K562 (cell line): ENCODE measurements around the gene ZNF302. TPM values are rescaled to one million over a fixed set of nuclear protein-coding genes. Genes with fewer than 3 reads are reported as not detected.
A peak's percentile ranks its signal among the peaks of the same experiment; 100 is the strongest.

ENCODE experiments used
- ATAC-seq: fragments of 200-7000 bp; cut with Tn5 transposase; 3 replicates; pipeline ENCODE4 v1.9.1; 2020; ENCODE audit warnings: moderate library complexity
- BruUV-seq: library from RNA; stranded (reverse); fragments of 400-500 nt; replicated peaks from 2 replicates; lab custom pipeline; 2021; lab: Mats Ljungman, UMichigan
- CTCF ChIA-PET: fragments of 300-600 bp; formaldehyde crosslinking; extraction: SDS; loops from one replicate; lab custom pipeline; 2021; ENCODE audit warnings: low intra/inter-chr PET ratio; lab: Yijun Ruan, JAX
- POLR2A ChIA-PET: fragments of 300-600, 350-650 bp; sonication (Branson Sonifier 250); formaldehyde crosslinking; extraction: SDS; loops from one replicate; lab custom pipeline; 2021; ENCODE audit warnings: antibody characterized with exemption, inconsistent platforms; lab: Yijun Ruan, JAX
- DNase-seq, 4 experiments: peaks; one replicate each; pipeline versions ENCODE4 v3.0.0 to v3.0.0-alpha.2; 2011 to 2018; ENCODE audit warnings: low spot score in 3 of 4, mixed read lengths in 3 of 4; ENCODE audit errors: extremely low read depth in 1 of 4
- FAIRE-seq: peaks from 2 replicates; lab custom pipeline; 2011; peaks lifted over from hg19 to GRCh38; lab: Jason Lieb, UNC
- H2AFZ ChIP-seq: 2 replicates; pipeline ENCODE4 v1.6.0; 2011; ENCODE audit warnings: low read depth, low read length, control low read depth, inconsistent platforms
- H3K27ac ChIP-seq: fragments of 200-600 bp; 3 replicates; pipeline ENCODE4 v1.8.0; 2011; ENCODE audit warnings: low read depth, mild to moderate bottlenecking, control low read depth, inconsistent platforms, low read length, moderate library complexity, mixed read lengths; ENCODE audit errors: extremely low read depth
- H3K27me3 ChIP-seq, 2 experiments: fragments of 300-600 bp in 1 of 2; 2 replicates in 1 of 2; 3 replicates in 1 of 2; pipeline versions ENCODE4 v1.6.0 to v1.8.0; 2011; ENCODE audit warnings: inconsistent platforms in 2 of 2, low read length in 2 of 2, mild to moderate bottlenecking in 1 of 2, mixed read lengths in 1 of 2, moderate library complexity in 1 of 2; ENCODE audit not compliant: control insufficient read depth in 2 of 2, insufficient read depth in 2 of 2
- H3K36me3 ChIP-seq: fragments of 300-600 bp; 3 replicates; pipeline ENCODE4 v1.8.0; 2011; ENCODE audit warnings: mild to moderate bottlenecking, low read length, inconsistent platforms; ENCODE audit not compliant: control insufficient read depth, insufficient read depth
- H3K4me1 ChIP-seq, 2 experiments: fragments of 200-600 bp in 1 of 2; replicated peaks in 1 of 2; 2 replicates in 1 of 2; 3 replicates in 1 of 2; pipeline versions ENCODE4 v1.5.1 to v1.8.0; 2011; ENCODE audit warnings: inconsistent platforms in 2 of 2, low read length in 2 of 2, mild to moderate bottlenecking in 1 of 2, mixed read lengths in 1 of 2, moderate library complexity in 1 of 2; ENCODE audit not compliant: control insufficient read depth in 2 of 2, insufficient read depth in 2 of 2
- H3K4me2 ChIP-seq: 2 replicates; pipeline ENCODE4 v1.6.1; 2011; ENCODE audit warnings: low read length, control low read depth, inconsistent platforms, mixed read lengths; ENCODE audit not compliant: insufficient read depth
- H3K4me3 ChIP-seq: fragments of 200-600 bp; sonication (generic), shearing (Covaris generic); 2 replicates; pipeline ENCODE4 v1.5.1; 2016; ENCODE audit warnings: control low read depth, inconsistent platforms
- H3K79me2 ChIP-seq: fragments of 200-600 bp; 3 replicates; pipeline ENCODE4 v1.8.0; 2011; ENCODE audit warnings: low read length, inconsistent platforms; ENCODE audit not compliant: control insufficient read depth, insufficient read depth
- H3K9ac ChIP-seq, 2 experiments: 2 replicates each; pipeline versions ENCODE4 v1.6.0 to v1.6.1; 2011; ENCODE audit warnings: low read depth in 2 of 2, low read length in 2 of 2, control low read depth in 1 of 2, inconsistent platforms in 1 of 2, mild to moderate bottlenecking in 1 of 2, mixed read lengths in 1 of 2; ENCODE audit not compliant: insufficient read depth in 1 of 2
- H3K9me1 ChIP-seq: one replicate; pipeline ENCODE4 v1.6.0; 2011; ENCODE audit warnings: inconsistent platforms, mild to moderate bottlenecking, low read length, moderate library complexity; ENCODE audit not compliant: control insufficient read depth, insufficient read depth
- H3K9me3 ChIP-seq: replicated peaks from 2 replicates; pipeline ENCODE4 v1.5.1; 2011; ENCODE audit warnings: low read depth, low read length, inconsistent platforms; ENCODE audit not compliant: control insufficient read depth, insufficient read depth
- H4K20me1 ChIP-seq: replicated peaks from 2 replicates; pipeline ENCODE4 v1.6.1; 2011; ENCODE audit warnings: low read length, inconsistent platforms, mixed read lengths; ENCODE audit not compliant: control insufficient read depth, insufficient read depth
- BRD4 ChIP-seq: fragments of 200-600 bp; sonication (generic); IDR thresholded peaks from 2 replicates; pipeline ENCODE4 v1.6.1; 2017; ENCODE audit warnings: inconsistent platforms
- MTA3 ChIP-seq: fragments of 450-650 bp; formaldehyde crosslinking; IDR thresholded peaks from 2 replicates; pipeline ENCODE4 v1.6.1; 2017; ENCODE audit warnings: mild to moderate bottlenecking, borderline replicate concordance
- RBM25 ChIP-seq: fragments of 200-400 bp; formaldehyde crosslinking; IDR thresholded peaks from 2 replicates; pipeline ENCODE4 v1.6.1; 2018; ENCODE audit warnings: low read length, low read depth, moderate library complexity; ENCODE audit not compliant: severe bottlenecking
- TRIM24 ChIP-seq, 2 experiments: fragments of 450-650 bp; IDR thresholded peaks; 2 replicates each; pipeline ENCODE4 v1.6.1; 2016
- YBX1 ChIP-seq: fragments of 450-650 bp; IDR thresholded peaks from 2 replicates; pipeline ENCODE4 v1.7.1; 2016; ENCODE audit warnings: mild to moderate bottlenecking
- WGBS: fragments of 100-300 bp; shearing (Covaris generic); methylation state at CpG from one replicate; pipeline ENCODE4 v1.1.6; 2016; ENCODE audit warnings: low coverage, mixed read lengths; ENCODE audit not compliant: insufficient coverage; ENCODE audit errors: missing lambda C conversion rate; 5-methylcytosine and 5-hydroxymethylcytosine counted together
- in situ Hi-C: fragments of 300-500 bp; cut with MboI; formaldehyde crosslinking; loops from 4 replicates; pipeline ENCODE4 v1.15.0; 2018; ENCODE audit warnings: inconsistent platforms, mixed read lengths
- intact Hi-C: fragments of 100-400 bp; cut with micrococcal nuclease; formaldehyde crosslinking; loops from 2 replicates; pipeline ENCODE4 v1.14.2; 2022
- polyA plus RNA-seq, 8 experiments: library from polyadenylated mRNA; depleted of rRNA in 4 of 8; stranded (reverse) in 5 of 8; unstranded in 3 of 8; fragments of >200 nt; fragmentation: Nextera tagmentation in 2 of 8; fragmentation: Illumina TruSeq in 1 of 8; extraction: Ambion mirVana in 2 of 8; extraction: Trizol in 1 of 8; gene quantifications; 2 replicates each; pipeline versions ENCODE4 v1.2.1 to v1.2.3, GENCODE V29; 2011 to 2014; ENCODE audit warnings: inconsistent platforms in 1 of 8, missing spikeins in 1 of 8
- total RNA-seq, 7 experiments: library from RNA; depleted of rRNA in 6 of 7; stranded (reverse); fragments of >200 nt in 6 of 7; fragmentation: Illumina TruSeq in 2 of 7; extraction: Trizol in 2 of 7; gene quantifications; 2 replicates each; pipeline versions ENCODE4 v1.2.1 to v1.2.3, GENCODE V29; 2011 to 2021; ENCODE audit warnings: low replicate concordance in 1 of 7

ZNF302 gene
- total and polyA plus RNA-seq, 9 of the 15 experiments (the other 6 are each of a cell fraction or from before 2014, with no cell fraction given) = 0.08 to 1.0 (median 0.27) TPM; not detected in 1

DNA sequence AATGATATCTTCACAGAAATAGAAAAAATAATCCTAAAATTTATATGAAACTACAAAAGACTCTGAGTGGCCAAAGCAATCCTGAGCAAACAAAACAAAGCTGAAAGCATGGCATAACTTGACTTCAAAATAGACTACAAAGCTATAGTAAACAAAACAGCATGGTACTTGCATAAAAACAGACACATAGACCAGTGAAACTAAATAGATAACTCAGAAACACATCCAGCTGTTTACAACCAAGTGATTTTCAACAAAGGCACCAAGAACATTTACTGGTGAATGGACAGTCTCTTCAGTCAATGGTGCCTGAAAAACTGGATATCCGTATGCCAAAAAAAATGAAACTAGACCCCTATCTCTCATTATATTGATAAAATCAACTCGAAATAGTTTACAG is 25.7 kb upstream of the ZNF302 start:
- Histone ChIP-seq H3K79me2 (no peaks in the 10 kb centered on the region), H3K27ac (no peak overlapping the region), H3K9ac (no peak overlapping the region)
- BruUV-seq = no TSS peak
- peak; percentile 22 for TF ChIP-seq RBM25
- no peak for TF ChIP-seq TRIM24 (IDR thresholded peaks at IDR 0.05)
- TF ChIP-seq, all 486 proteins: peak for 1
- no peak overlapping the region for H3K4me3 ChIP-seq
- H3K9me1 ChIP-seq = no peaks in the 10 kb centered on the region
- no peaks in the 10 kb centered on the region for H4K20me1 ChIP-seq
- H3K4me2 ChIP-seq = no peak overlapping the region
- H3K4me1 ChIP-seq = no peaks in the 10 kb centered on the region
- in situ Hi-C loops (no loop called here), intact Hi-C loops (no loop called here)
- ATAC-seq (no peak), FAIRE-seq (no peak), DNase-seq (no peak)
- ChIA-PET POLR2A (no interaction called here), CTCF (no interaction called here)
- WGBS = 3% methylated on average over 2 of the region's 2 CpGs
- peaks cover 0 to 12% of the 10 kb centered on the region in 2 experiments; a peak in 2 of 5 replicates for H3K27me3 ChIP-seq
- H3K9me3 ChIP-seq = no peaks in the 10 kb centered on the region
- H2AFZ ChIP-seq = no peak overlapping the region
- no peaks in the 10 kb centered on the region for H3K36me3 ChIP-seq

DNA sequence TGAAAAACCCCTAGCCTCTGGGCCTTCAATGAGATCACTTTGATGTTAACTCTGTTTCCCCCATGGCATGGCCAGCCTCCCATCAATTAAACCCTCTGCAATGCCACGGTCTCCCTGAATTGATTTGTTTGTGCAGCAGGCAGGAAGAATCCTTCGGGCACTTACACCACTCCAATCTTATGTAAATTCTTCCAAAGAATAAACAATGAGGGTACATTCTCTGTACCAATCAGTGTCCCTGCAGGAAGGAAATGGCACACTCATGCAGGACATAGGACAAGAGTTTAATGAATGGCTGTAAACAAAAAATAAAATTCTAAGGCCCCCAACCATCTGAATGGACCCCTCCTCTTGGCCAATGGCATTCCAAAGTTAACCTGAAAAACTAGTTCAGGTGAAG is 22.7 kb upstream of the ZNF302 start:
- ATAC-seq = no peak
- no peak for FAIRE-seq
- no peaks in the 10 kb centered on the region for H3K27me3 ChIP-seq
- H3K27ac ChIP-seq = no peak overlapping the region
- 0% methylated on average over 2 of the region's 2 CpGs for WGBS
- no peaks in the 10 kb centered on the region for H3K4me1 ChIP-seq
- BruUV-seq = no TSS peak
- no peak overlapping the region for H3K4me3 ChIP-seq
- CTCF ChIA-PET = no interaction called here
- TF ChIP-seq YBX1 = no peak
- no peak for TF ChIP-seq BRD4
- no peak for TF ChIP-seq MTA3
- no peaks in the 10 kb centered on the region for H4K20me1 ChIP-seq
- in situ Hi-C loops = no loop called here
- DNase-seq = no peak
- no peak overlapping the region for H3K9ac ChIP-seq
- intact Hi-C loops = no loop called here
- POLR2A ChIA-PET = interaction anchor here (0.7 kb wide), 1 partner anchor 465 kb away, joined by 4 read pairs; no protein-coding TSS in a partner anchor
- no peaks in the 10 kb centered on the region for H3K9me1 ChIP-seq
- no peaks in the 10 kb centered on the region for H3K79me2 ChIP-seq
- H3K36me3 ChIP-seq = no peaks in the 10 kb centered on the region
- no peak overlapping the region for H3K4me2 ChIP-seq
- H2AFZ ChIP-seq = no peak overlapping the region
- H3K9me3 ChIP-seq = no peaks in the 10 kb centered on the region
